Adrenal gland (tissue), 5 donors: ENCODE results near the gene DDX27.

ENCODE experiments used
- CTCF ChIP-seq, 6 experiments: fragments of 450-650 bp in 4 of 6; fragments of 200-600 bp in 2 of 6; sonication (generic) in 1 of 6; IDR thresholded peaks; 1 replicate in 5 of 6; 2 replicates in 1 of 6; pipeline versions ENCODE4 v1.5.1 to v1.8.0; 2016 to 2021; ENCODE audit warnings: antibody characterized with exemption in 6 of 6, mild to moderate bottlenecking in 2 of 6, moderate library complexity in 1 of 6
- POLR2A ChIP-seq, 2 donors: fragments of 450-650 bp; IDR thresholded peaks; one replicate each; pipeline ENCODE4 v1.6.1; 2017; ENCODE audit warnings: antibody characterized with exemption in 2 of 2, mild to moderate bottlenecking in 2 of 2, moderate library complexity in 1 of 2
- donor health status: DM: no; HTN: no; CAD: no.

- no peak for TF ChIP-seq CTCF (IDR thresholded peaks at IDR 0.05)
- no peak for TF ChIP-seq POLR2A (IDR thresholded peaks at IDR 0.05)
Observed at GRCh38 chr20:49228676-49229075, 9.5 kb downstream of the DDX27 start.
